ENCODE data around the gene SORBS1.

Gene SORBS1

GRCh38 chr10:95539560-95540284 is 21.4 kb downstream of the SORBS1 start:
- TF ChIP-seq CTCF (conservative IDR thresholded peaks at IDR 0.05): no peak
- H3K27ac ChIP-seq: no peak overlapping the region

- TF ChIP-seq CTCF (conservative IDR thresholded peaks at IDR 0.05): no peak
- no peak overlapping the region for H3K27ac ChIP-seq
These were observed 22.8 kb downstream of the SORBS1 start for GRCh38 chr10:95538412-95538811.

- no peak for TF ChIP-seq CTCF (conservative IDR thresholded peaks at IDR 0.05)
- H3K27ac ChIP-seq: no peak overlapping the region
These were observed 23.6 kb downstream of the SORBS1 start for GRCh38 chr10:95537542-95537927.

GRCh38 chr10:95536894-95537541 is 24.2 kb downstream of the SORBS1 start:
- TF ChIP-seq CTCF (conservative IDR thresholded peaks at IDR 0.05): no peak

GRCh38 chr10:95536017-95536416 is 25.2 kb downstream of the SORBS1 start:
- TF ChIP-seq CTCF (conservative IDR thresholded peaks at IDR 0.05): no peak
- no peak overlapping the region for H3K27ac ChIP-seq

More at GRCh38 chr10:95536894-95537541, 24.2 kb downstream of the SORBS1 start:
- no peak overlapping the region for H3K27ac ChIP-seq

GRCh38 chr10:95535526-95535925 is 25.6 kb downstream of the SORBS1 start:
- no peak overlapping the region for H3K27ac ChIP-seq
- TF ChIP-seq CTCF (conservative IDR thresholded peaks at IDR 0.05): no peak

- no peak for TF ChIP-seq CTCF (conservative IDR thresholded peaks at IDR 0.05)
- peak overlapping the region; percentile 21; the same call in 1 of the 2 replicates for H3K27ac ChIP-seq
These were observed 27.6 kb downstream of the SORBS1 start for GRCh38 chr10:95533590-95533989.
